ENCODE measurements around the gene LGI4. TPM values are rescaled to one million over a fixed set of nuclear protein-coding genes. Genes with fewer than 3 reads are reported as not detected.

LGI4 gene
- total RNA-seq, 1 experiment from 2014 or later: 3.2 TPM

GRCh38 chr19:35076026-35076370, 58.9 kb downstream of the LGI4 start:
- Histone ChIP-seq H3K18ac (ENCODE audit: insufficient read length, low read depth, low read length) (no peak overlapping the region), H3K9ac (ENCODE audit: extremely low read depth, insufficient read length, low read length) (no peak overlapping the region), H4K91ac (ENCODE audit: insufficient read length, low read depth, low read length) (no peak overlapping the region), H3K23ac (ENCODE audit: insufficient read length, low read depth, low read length) (no peak overlapping the region), H2BK20ac (ENCODE audit: low read depth, low read length, poor library complexity, severe bottlenecking) (no peak overlapping the region), H2AK5ac (ENCODE audit: insufficient read length, low read length) (no peak overlapping the region), H4K8ac (replicated peaks; ENCODE audit: insufficient read length, low read depth, low read length) (no peak overlapping the region), H3K14ac (ENCODE audit: insufficient read depth, low read length) (no peak overlapping the region), H3K4ac (ENCODE audit: low read depth, low read length) (no peak overlapping the region), H3K56ac (ENCODE audit: insufficient read length, low read depth, low read length) (no peak overlapping the region), H3K79me1 (ENCODE audit: insufficient read depth, low read depth, low read length, poor library complexity, severe bottlenecking) (no peaks in the 10 kb centered on the region), H3K4me1 (ENCODE audit: insufficient read depth, low read length) (no peaks in the 10 kb centered on the region), H2AFZ (ENCODE audit: low read length) (no peak overlapping the region), H3K4me2 (ENCODE audit: insufficient read depth, insufficient read length, low read length) (no peak overlapping the region), H2BK12ac (ENCODE audit: insufficient read length, low read depth, low read length) (no peak overlapping the region), H3K23me2 (ENCODE audit: insufficient read length, low read depth, low read length, poor library complexity, severe bottlenecking) (no peaks in the 10 kb centered on the region), H3K79me2 (ENCODE audit: insufficient read depth, low read length) (no peaks in the 10 kb centered on the region), H4K5ac (ENCODE audit: insufficient read length, low read depth, low read length) (no peak overlapping the region), H2BK5ac (ENCODE audit: insufficient read length, low read length) (no peak overlapping the region), H2BK15ac (ENCODE audit: low read depth, low read length) (no peak overlapping the region), H4K20me1 (ENCODE audit: control insufficient read depth, insufficient read depth, insufficient read length) (no peaks in the 10 kb centered on the region), H3K27ac (ENCODE audit: insufficient read length, low read depth, low read length) (no peak overlapping the region), H3K27me3 (ENCODE audit: insufficient read depth, low read length) (no peaks in the 10 kb centered on the region), H3T11ph (ENCODE audit: low read length) (no peak overlapping the region), H3K9me3 (ENCODE audit: control insufficient read depth, low read depth, low read length) (no peaks in the 10 kb centered on the region), H2BK120ac (ENCODE audit: low read depth, low read length, poor library complexity, severe bottlenecking) (no peak overlapping the region)
- no peak for DNase-seq
- Mint-ChIP-seq H3K4me1 (peaks cover 0 to 5% of the 10 kb centered on the region in 2 experiments; a peak in 2 of 4 replicates), H3K9me3 (no peaks in the 10 kb centered on the region), H3K27ac (no peak overlapping the region), H3K4me3 (no peak overlapping the region), H3K27me3 (ENCODE audit: low read depth) (peaks cover 6% of the 10 kb centered on the region), H3K36me3 (ENCODE audit: insufficient read depth in 1 of 3, low read depth in 3 of 3) (no peaks in the 10 kb centered on the region)
- TF ChIP-seq CTCF (conservative IDR thresholded peaks at IDR 0.05): no peak
- no CpG with 5 or more reads among the region's 6 CpGs for WGBS (ENCODE audit: extremely low coverage, insufficient read length, low lambda C conversion rate)
